DND-41 (cell line): ENCODE data around the gene UBXN10.

ENCODE experiments used
- ATAC-seq: fragments of 200-7000 bp; cut with Tn5 transposase; 3 replicates; pipeline ENCODE4 v1.9.1; 2021; ENCODE audit warnings: low read depth; ENCODE audit not compliant: insufficient read depth
- DNase-seq: peaks from one replicate; pipeline ENCODE4 v3.0.0-alpha.2; 2020
- H2AFZ ChIP-seq: 2 replicates; pipeline ENCODE4 v1.6.0; 2012; ENCODE audit warnings: low read depth, low read length
- H3K27ac ChIP-seq: 2 replicates; pipeline ENCODE4 v1.5.1; 2012; ENCODE audit warnings: low read length, inconsistent platforms
- H3K27me3 ChIP-seq: fragments of 200-600 bp; sonication (generic); 2 replicates; pipeline ENCODE4 v1.6.0; 2012; ENCODE audit warnings: low read length, mild to moderate bottlenecking, inconsistent platforms; ENCODE audit not compliant: insufficient read depth, poor library complexity
- H3K36me3 ChIP-seq: 2 replicates; pipeline ENCODE4 v1.5.1; 2012; ENCODE audit warnings: low read length, inconsistent platforms; ENCODE audit not compliant: insufficient read depth
- H3K4me1 ChIP-seq: 2 replicates; pipeline ENCODE4 v1.5.1; 2012; ENCODE audit warnings: mild to moderate bottlenecking, low read length; ENCODE audit not compliant: insufficient read depth
- H3K4me2 ChIP-seq: 2 replicates; pipeline ENCODE4 v1.6.0; 2012; ENCODE audit warnings: mild to moderate bottlenecking, moderate library complexity, low read length, inconsistent platforms; ENCODE audit not compliant: insufficient read depth
- H3K4me3 ChIP-seq, 2 experiments: fragments of 200-600 bp in 1 of 2; shearing (Covaris generic) in 1 of 2; 2 replicates each; pipeline ENCODE4 v1.5.1; 2012 to 2016; ENCODE audit warnings: inconsistent platforms in 2 of 2, low read length in 2 of 2, mild to moderate bottlenecking in 2 of 2, low read depth in 1 of 2, moderate library complexity in 1 of 2
- H3K79me2 ChIP-seq: 2 replicates; pipeline ENCODE4 v1.6.0; 2012; ENCODE audit warnings: low read length, inconsistent platforms; ENCODE audit not compliant: insufficient read depth
- H3K9ac ChIP-seq: 2 replicates; pipeline ENCODE4 v1.6.0; 2012; ENCODE audit warnings: low read depth, mild to moderate bottlenecking, inconsistent platforms, low read length, moderate library complexity
- H3K9me3 ChIP-seq: 2 replicates; pipeline ENCODE4 v1.5.1; 2012; ENCODE audit warnings: low read length, moderate library complexity, mild to moderate bottlenecking, inconsistent platforms; ENCODE audit not compliant: insufficient read depth, severe bottlenecking
- H4K20me1 ChIP-seq: 2 replicates; pipeline ENCODE4 v1.6.0; 2012; ENCODE audit warnings: low read length; ENCODE audit not compliant: insufficient read depth
- EZH2 ChIP-seq: IDR thresholded peaks from 3 replicates; pipeline ENCODE4 v1.6.1; 2012; ENCODE audit warnings: borderline replicate concordance, low read depth, mild to moderate bottlenecking, moderate library complexity, low read length, inconsistent platforms; ENCODE audit not compliant: severe bottlenecking
- TF ChIP-seq, protein P1 (sequence below): IDR thresholded peaks from 2 replicates; pipeline ENCODE4 v1.5.1; 2012; ENCODE audit warnings: borderline replicate concordance, low read length, moderate library complexity, mild to moderate bottlenecking; ENCODE audit not compliant: poor library complexity, severe bottlenecking; ENCODE audit errors: extremely low read depth

The UBXN10 gene

DNA sequence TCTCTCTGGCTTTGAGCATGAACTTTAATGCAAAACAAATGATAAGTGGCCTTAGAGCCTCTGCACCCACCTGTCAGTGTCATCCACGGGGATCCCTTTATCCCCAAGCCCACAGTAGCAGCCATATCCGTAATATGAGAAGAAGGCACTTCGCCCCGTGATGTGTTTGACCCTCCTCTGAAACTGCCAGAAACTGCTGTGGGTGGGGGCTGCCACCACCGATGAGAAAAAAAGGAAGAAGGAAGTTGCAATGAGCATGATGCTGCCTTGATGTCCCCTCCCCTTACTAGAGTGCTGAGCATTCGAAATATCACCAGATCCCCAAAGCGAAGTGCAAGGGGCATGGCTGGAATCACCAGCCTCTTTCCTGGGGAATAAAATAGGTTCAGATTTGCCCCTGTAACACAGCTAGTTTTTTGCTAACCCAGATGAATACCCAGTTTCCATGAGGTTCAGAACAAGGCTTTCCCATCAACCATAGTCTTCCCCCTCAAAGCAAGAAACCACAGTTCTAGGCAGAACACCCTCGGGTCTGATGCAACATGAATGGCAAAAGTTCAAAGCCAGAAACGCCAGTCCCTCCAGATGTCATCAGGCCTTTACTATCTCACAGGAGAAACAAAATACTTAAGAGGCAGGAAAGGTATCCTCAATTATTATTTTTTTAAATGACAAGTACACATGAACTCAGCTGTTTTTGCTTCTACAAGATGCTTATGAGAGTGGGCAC, 10.8 kb upstream of the UBXN10 start:
- peaks cover 3% of the 10 kb centered on the region; the same call in 1 of the 2 replicates for H3K79me2 ChIP-seq
- H3K4me1 ChIP-seq = peaks cover 19% of the 10 kb centered on the region
- peak overlapping the region; percentile 72 for H3K27ac ChIP-seq
- no peaks in the 10 kb centered on the region for H3K36me3 ChIP-seq
- DNase-seq = peak; percentile 56
- peak; percentile 77 for ATAC-seq
- H3K4me3 ChIP-seq = peak overlapping the region in 1 of 2 experiments; percentile 44; a peak in 2 of 4 replicates
- TF ChIP-seq, protein P1, sequence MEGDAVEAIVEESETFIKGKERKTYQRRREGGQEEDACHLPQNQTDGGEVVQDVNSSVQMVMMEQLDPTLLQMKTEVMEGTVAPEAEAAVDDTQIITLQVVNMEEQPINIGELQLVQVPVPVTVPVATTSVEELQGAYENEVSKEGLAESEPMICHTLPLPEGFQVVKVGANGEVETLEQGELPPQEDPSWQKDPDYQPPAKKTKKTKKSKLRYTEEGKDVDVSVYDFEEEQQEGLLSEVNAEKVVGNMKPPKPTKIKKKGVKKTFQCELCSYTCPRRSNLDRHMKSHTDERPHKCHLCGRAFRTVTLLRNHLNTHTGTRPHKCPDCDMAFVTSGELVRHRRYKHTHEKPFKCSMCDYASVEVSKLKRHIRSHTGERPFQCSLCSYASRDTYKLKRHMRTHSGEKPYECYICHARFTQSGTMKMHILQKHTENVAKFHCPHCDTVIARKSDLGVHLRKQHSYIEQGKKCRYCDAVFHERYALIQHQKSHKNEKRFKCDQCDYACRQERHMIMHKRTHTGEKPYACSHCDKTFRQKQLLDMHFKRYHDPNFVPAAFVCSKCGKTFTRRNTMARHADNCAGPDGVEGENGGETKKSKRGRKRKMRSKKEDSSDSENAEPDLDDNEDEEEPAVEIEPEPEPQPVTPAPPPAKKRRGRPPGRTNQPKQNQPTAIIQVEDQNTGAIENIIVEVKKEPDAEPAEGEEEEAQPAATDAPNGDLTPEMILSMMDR = no peak
- TF ChIP-seq EZH2 = no peak
- no peaks in the 10 kb centered on the region for H3K27me3 ChIP-seq
- H2AFZ ChIP-seq = peak overlapping the region; percentile 17; the same call in 1 of the 2 replicates
- peak overlapping the region; percentile 49 for H3K9ac ChIP-seq
- no peaks in the 10 kb centered on the region for H4K20me1 ChIP-seq
- H3K9me3 ChIP-seq = no peaks in the 10 kb centered on the region
- peak overlapping the region; percentile 43; the same call in 1 of the 2 replicates for H3K4me2 ChIP-seq

- Histone ChIP-seq H3K9ac (no peak overlapping the region), H3K27ac (no peak overlapping the region), H3K36me3 (no peaks in the 10 kb centered on the region), H2AFZ (no peak overlapping the region), H3K4me3 (no peak overlapping the region), H3K79me2 (no peaks in the 10 kb centered on the region), H3K4me2 (no peak overlapping the region), H3K9me3 (no peaks in the 10 kb centered on the region), H3K27me3 (no peaks in the 10 kb centered on the region), H4K20me1 (no peaks in the 10 kb centered on the region), H3K4me1 (peaks cover 19% of the 10 kb centered on the region)
- DNase-seq (no peak), ATAC-seq (no peak)
- TF ChIP-seq EZH2 = no peak
- TF ChIP-seq, protein P1 = no peak
These were observed 7.1 kb upstream of the UBXN10 start for GRCh38 chr1:20178634-20179370.

DNA sequence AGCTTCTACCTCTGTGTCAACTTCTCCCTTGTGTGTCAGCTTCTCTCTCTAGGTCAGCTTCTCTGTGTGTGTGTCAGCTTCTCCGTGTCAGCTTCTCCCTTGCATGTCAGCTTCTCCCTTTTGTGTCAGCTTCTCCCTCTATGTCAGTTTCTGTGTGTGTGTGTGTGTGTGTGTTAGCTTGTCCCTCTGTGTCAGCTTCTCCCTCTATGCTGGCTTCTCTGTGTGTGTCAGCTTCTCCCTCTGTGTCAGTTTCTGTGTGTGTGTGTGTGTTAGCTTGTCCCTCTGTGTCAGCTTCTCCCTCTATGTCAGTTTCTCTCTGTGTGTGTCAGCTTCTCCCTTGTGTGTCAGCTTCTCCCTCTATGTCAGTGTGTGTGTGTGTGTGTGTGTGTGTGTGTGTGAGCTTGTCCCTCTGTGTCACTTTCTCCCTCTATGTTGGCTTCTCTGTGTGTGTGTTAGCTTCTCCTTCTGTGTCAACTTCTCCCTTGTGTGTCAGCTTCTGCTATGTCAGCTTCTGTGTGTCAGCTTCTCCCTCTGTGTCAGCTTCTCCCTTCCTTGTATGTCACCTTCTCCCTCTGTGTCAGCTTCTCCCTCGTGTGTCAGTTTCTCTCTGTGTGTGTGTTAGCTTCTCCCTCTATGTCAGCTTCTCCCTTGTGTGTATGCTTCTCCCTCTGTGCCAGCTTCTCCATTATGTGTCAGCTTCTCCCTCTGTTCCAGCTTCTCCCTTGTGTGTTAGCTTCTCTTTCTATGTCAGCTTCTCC, 6.3 kb upstream of the UBXN10 start:
- H3K36me3 ChIP-seq = no peaks in the 10 kb centered on the region
- no peaks in the 10 kb centered on the region for H3K27me3 ChIP-seq
- H3K27ac ChIP-seq = no peak overlapping the region
- H2AFZ ChIP-seq = no peak overlapping the region
- H3K4me3 ChIP-seq = no peak overlapping the region
- ATAC-seq (no peak), DNase-seq (no peak)
- no peaks in the 10 kb centered on the region for H3K79me2 ChIP-seq
- TF ChIP-seq, protein P1 = no peak
- TF ChIP-seq EZH2 = no peak
- no peak overlapping the region for H3K9ac ChIP-seq
- H3K4me1 ChIP-seq = peaks cover 11% of the 10 kb centered on the region
- H3K4me2 ChIP-seq = no peak overlapping the region
- no peaks in the 10 kb centered on the region for H4K20me1 ChIP-seq
- H3K9me3 ChIP-seq = no peaks in the 10 kb centered on the region
